CD4-positive, alpha-beta T cell treated with Interleukin-10 for 1 hour (primary cell): Measurements from ENCODE around the gene OBI1.

ENCODE experiments used
- DNase-seq: peaks from one replicate; pipeline ENCODE4 v3.0.0-alpha.2; 2020

The OBI1 gene

GRCh38 chr13:78638216-78638615, 20.7 kb downstream of the OBI1 start:
- DNase-seq = no peak

- DNase-seq = no peak
Observed at GRCh38 chr13:78636495-78636894, 22.5 kb downstream of the OBI1 start.

- DNase-seq = no peak
Observed at GRCh38 chr13:78632996-78633395, 26.0 kb downstream of the OBI1 start.

- no peak for DNase-seq
Observed at GRCh38 chr13:78631077-78631476, 27.9 kb downstream of the OBI1 start.

GRCh38 chr13:78630511-78630910, 28.4 kb downstream of the OBI1 start:
- DNase-seq = no peak

- DNase-seq = no peak
Observed at GRCh38 chr13:78625384-78625783, 33.6 kb downstream of the OBI1 start.

- no peak for DNase-seq
Observed at GRCh38 chr13:78623132-78623531, 35.8 kb downstream of the OBI1 start.

- DNase-seq = no peak
Observed at GRCh38 chr13:78620936-78621470, 38.0 kb downstream of the OBI1 start.

- DNase-seq = no peak
Observed at GRCh38 chr13:78618411-78618810, 40.5 kb downstream of the OBI1 start.

GRCh38 chr13:78611040-78611439, 47.9 kb downstream of the OBI1 start:
- DNase-seq = no peak

GRCh38 chr13:78610381-78610883, 48.5 kb downstream of the OBI1 start:
- no peak for DNase-seq

- DNase-seq = no peak
Observed at GRCh38 chr13:78609464-78610205, 49.3 kb downstream of the OBI1 start.

GRCh38 chr13:78608688-78609463, 50.1 kb downstream of the OBI1 start:
- no peak for DNase-seq

- DNase-seq = no peak
Observed at GRCh38 chr13:78608252-78608687, 50.7 kb downstream of the OBI1 start.

GRCh38 chr13:78607409-78608251, 51.3 kb downstream of the OBI1 start:
- DNase-seq = no peak

GRCh38 chr13:78606471-78607408, 52.2 kb downstream of the OBI1 start:
- DNase-seq = no peak

GRCh38 chr13:78604782-78605611, 54.0 kb downstream of the OBI1 start:
- no peak for DNase-seq

GRCh38 chr13:78603240-78603957, 55.6 kb downstream of the OBI1 start, which contains the start of gene POU4F1:
Gene POU4F1, minus strand, starts transcription at chr13:78603552. Its CDS starts 226 bp downstream, at chr13:78603326.
- DNase-seq = peak; percentile 65

- DNase-seq = peak; percentile 22
Observed at GRCh38 chr13:78602561-78603239, 56.3 kb downstream of the OBI1 start.
